ENCODE results near the gene SUPT4H1. TPM values are rescaled to one million over a fixed set of nuclear protein-coding genes. Genes with fewer than 3 reads are reported as not detected.

SUPT4H1 gene
- total RNA-seq, 1 experiment from 2014 or later = 53.8 TPM

DNA sequence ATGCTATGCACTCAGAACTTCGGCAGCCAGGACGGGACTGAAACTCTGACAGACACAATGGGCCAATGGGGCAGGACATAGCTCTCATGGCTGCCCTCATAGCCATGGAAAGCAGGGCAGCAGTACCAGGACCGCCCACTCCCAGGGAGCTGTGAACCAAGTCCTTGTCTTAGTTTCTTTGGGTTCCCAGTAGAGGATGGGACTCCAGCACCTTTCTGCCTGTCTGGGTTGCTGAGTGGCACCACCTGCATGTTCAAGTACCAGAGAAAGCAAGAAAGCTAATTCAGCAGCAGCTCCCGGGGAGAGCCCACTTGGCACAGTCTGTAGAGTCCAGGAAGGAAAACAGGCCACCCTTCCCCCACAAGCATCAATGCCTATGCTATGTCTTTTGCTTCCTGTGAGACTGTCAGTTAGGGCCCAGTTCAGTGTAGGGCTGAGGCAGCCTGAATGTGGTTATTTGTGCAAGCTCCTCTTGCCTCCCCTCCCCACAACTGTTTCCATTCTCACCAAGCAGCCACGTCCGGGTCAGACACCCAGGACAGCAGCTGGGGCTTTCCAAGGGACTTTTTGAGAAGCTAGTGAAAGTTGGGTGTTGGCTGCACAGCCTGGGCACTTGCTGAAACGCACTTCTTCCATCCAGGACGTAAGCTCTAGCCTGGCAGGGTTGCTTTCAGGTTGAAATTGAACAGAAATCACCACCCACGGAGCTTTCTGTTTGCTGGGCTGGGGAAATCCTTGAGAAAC is 7.8 kb downstream of the SUPT4H1 start:
- Histone ChIP-seq H3K4me3 (ENCODE audit: low read depth in 2 of 2, low read length in 2 of 2) (no peak overlapping the region), H3K4me1 (ENCODE audit: control insufficient read depth, insufficient read depth, low read length) (no peaks in the 10 kb centered on the region), H3K9me3 (ENCODE audit: control insufficient read depth, insufficient read depth, low read depth, low read length) (no peaks in the 10 kb centered on the region), H3K36me3 (ENCODE audit: control insufficient read depth, insufficient read depth, low read length) (peaks cover 8% of the 10 kb centered on the region), H3K27me3 (ENCODE audit: control insufficient read depth, insufficient read depth, low read length) (no peaks in the 10 kb centered on the region), H3K27ac (ENCODE audit: low read length) (no peak overlapping the region)
- POLR2A ChIA-PET = no interaction called here
- CTCF ChIA-PET = no interaction called here
- TF ChIP-seq, protein P1, sequence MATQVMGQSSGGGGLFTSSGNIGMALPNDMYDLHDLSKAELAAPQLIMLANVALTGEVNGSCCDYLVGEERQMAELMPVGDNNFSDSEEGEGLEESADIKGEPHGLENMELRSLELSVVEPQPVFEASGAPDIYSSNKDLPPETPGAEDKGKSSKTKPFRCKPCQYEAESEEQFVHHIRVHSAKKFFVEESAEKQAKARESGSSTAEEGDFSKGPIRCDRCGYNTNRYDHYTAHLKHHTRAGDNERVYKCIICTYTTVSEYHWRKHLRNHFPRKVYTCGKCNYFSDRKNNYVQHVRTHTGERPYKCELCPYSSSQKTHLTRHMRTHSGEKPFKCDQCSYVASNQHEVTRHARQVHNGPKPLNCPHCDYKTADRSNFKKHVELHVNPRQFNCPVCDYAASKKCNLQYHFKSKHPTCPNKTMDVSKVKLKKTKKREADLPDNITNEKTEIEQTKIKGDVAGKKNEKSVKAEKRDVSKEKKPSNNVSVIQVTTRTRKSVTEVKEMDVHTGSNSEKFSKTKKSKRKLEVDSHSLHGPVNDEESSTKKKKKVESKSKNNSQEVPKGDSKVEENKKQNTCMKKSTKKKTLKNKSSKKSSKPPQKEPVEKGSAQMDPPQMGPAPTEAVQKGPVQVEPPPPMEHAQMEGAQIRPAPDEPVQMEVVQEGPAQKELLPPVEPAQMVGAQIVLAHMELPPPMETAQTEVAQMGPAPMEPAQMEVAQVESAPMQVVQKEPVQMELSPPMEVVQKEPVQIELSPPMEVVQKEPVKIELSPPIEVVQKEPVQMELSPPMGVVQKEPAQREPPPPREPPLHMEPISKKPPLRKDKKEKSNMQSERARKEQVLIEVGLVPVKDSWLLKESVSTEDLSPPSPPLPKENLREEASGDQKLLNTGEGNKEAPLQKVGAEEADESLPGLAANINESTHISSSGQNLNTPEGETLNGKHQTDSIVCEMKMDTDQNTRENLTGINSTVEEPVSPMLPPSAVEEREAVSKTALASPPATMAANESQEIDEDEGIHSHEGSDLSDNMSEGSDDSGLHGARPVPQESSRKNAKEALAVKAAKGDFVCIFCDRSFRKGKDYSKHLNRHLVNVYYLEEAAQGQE (IDR thresholded peaks at IDR 0.05; ENCODE audit: insufficient read depth in 1 of 2, low read depth in 2 of 2, low read length in 1 of 2) = no peak
- TF ChIP-seq POLR2AphosphoS5 (IDR thresholded peaks at IDR 0.05; ENCODE audit: low read depth, low read length) (no peak), SIN3A (IDR thresholded peaks at IDR 0.05; ENCODE audit: borderline replicate concordance, insufficient read depth, low read depth, low read length) (no peak), TCF7L2 (IDR thresholded peaks at IDR 0.05; ENCODE audit: low read depth, low read length) (no peak)
- TF ChIP-seq, protein P2, sequence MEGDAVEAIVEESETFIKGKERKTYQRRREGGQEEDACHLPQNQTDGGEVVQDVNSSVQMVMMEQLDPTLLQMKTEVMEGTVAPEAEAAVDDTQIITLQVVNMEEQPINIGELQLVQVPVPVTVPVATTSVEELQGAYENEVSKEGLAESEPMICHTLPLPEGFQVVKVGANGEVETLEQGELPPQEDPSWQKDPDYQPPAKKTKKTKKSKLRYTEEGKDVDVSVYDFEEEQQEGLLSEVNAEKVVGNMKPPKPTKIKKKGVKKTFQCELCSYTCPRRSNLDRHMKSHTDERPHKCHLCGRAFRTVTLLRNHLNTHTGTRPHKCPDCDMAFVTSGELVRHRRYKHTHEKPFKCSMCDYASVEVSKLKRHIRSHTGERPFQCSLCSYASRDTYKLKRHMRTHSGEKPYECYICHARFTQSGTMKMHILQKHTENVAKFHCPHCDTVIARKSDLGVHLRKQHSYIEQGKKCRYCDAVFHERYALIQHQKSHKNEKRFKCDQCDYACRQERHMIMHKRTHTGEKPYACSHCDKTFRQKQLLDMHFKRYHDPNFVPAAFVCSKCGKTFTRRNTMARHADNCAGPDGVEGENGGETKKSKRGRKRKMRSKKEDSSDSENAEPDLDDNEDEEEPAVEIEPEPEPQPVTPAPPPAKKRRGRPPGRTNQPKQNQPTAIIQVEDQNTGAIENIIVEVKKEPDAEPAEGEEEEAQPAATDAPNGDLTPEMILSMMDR (IDR thresholded peaks at IDR 0.05) = no peak
- in situ Hi-C loops (cut with HindIII; ENCODE audit: low pct_unique_long_range_greater_than_20kb, low sequenced_read_pairs) (no loop called here), intact Hi-C loops (cut with micrococcal nuclease; ENCODE audit: unreplicated experiment) (no loop called here)
- DNase-seq (ENCODE audit: low read depth, low spot score) (no peak), ATAC-seq (peak; percentile 57)
- BruUV-seq (replicated peaks) = no TSS peak

DNA sequence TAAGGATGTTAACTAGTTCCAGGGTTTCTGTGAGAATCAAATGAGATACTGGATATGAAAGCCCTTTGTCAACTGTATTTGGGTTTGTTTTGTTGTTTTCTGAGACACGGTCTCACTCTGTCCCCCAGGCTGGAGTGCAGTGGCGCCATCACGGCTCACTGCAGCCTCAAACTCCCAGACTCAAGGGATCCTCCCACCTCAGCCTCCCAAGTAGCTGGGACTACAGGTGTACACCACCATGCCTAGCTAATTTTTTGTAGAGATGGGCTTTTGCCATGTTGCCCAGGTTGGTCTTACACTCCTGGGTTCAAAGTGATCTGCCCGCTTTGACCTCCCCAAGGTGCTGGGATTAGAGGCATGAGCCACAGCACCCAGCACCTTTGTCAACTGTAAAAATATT is 8.9 kb downstream of the SUPT4H1 start:
- ChIA-PET POLR2A (no interaction called here), CTCF (no interaction called here)
- no peak overlapping the region for H3K27ac ChIP-seq (ENCODE audit: low read length)
- DNase-seq (ENCODE audit: low read depth, low spot score) (no peak), ATAC-seq (no peak)
- H3K27me3 ChIP-seq (ENCODE audit: control insufficient read depth, insufficient read depth, low read length) = no peaks in the 10 kb centered on the region
- H3K36me3 ChIP-seq (ENCODE audit: control insufficient read depth, insufficient read depth, low read length) = no peaks in the 10 kb centered on the region
- no TSS peak for BruUV-seq (replicated peaks)
- no peaks in the 10 kb centered on the region for H3K4me1 ChIP-seq (ENCODE audit: control insufficient read depth, insufficient read depth, low read length)
- no peak for TF ChIP-seq TCF7L2 (IDR thresholded peaks at IDR 0.05; ENCODE audit: low read depth, low read length)
- TF ChIP-seq, protein P2 (IDR thresholded peaks at IDR 0.05) = no peak
- no peak for TF ChIP-seq POLR2AphosphoS5 (IDR thresholded peaks at IDR 0.05; ENCODE audit: low read depth, low read length)
- no peak for TF ChIP-seq SIN3A (IDR thresholded peaks at IDR 0.05; ENCODE audit: borderline replicate concordance, insufficient read depth, low read depth, low read length)
- TF ChIP-seq, protein P1 (IDR thresholded peaks at IDR 0.05; ENCODE audit: insufficient read depth in 1 of 2, low read depth in 2 of 2, low read length in 1 of 2) = no peak
- no peak overlapping the region for H3K4me3 ChIP-seq (ENCODE audit: low read depth in 2 of 2, low read length in 2 of 2)
- intact Hi-C loops (cut with micrococcal nuclease; ENCODE audit: unreplicated experiment) = no loop called here
- no peaks in the 10 kb centered on the region for H3K9me3 ChIP-seq (ENCODE audit: control insufficient read depth, insufficient read depth, low read depth, low read length)
- in situ Hi-C loops (cut with HindIII; ENCODE audit: low pct_unique_long_range_greater_than_20kb, low sequenced_read_pairs) = no loop called here

All from Panc1 (cell line).